Breast epithelium (tissue), 4 donors: ENCODE results near the gene RNF125. TPM values are rescaled to one million over a fixed set of nuclear protein-coding genes. Genes with fewer than 3 reads are reported as not detected.

ENCODE experiments used
- DNase-seq, 2 donors: peaks; one replicate each; pipeline ENCODE4 v3.0.0-alpha.2; 2019; ENCODE audit warnings: low spot score in 2 of 2
- H3K27ac ChIP-seq, 2 donors: fragments of 200-600 bp; sonication (generic) in 1 of 2; one replicate each; pipeline ENCODE4 v1.5.1; 2016 to 2019; ENCODE audit warnings: mild to moderate bottlenecking in 1 of 2
- H3K27me3 ChIP-seq, 2 donors: fragments of 200-600 bp; sonication (generic) in 1 of 2; one replicate each; pipeline versions ENCODE4 v1.5.1 to v1.6.0; 2017 to 2019; ENCODE audit warnings: control low read depth in 1 of 2, mild to moderate bottlenecking in 1 of 2
- H3K36me3 ChIP-seq: fragments of 200-600 bp; one replicate; pipeline ENCODE4 v1.5.1; 2019
- H3K4me1 ChIP-seq, 2 donors: fragments of 200-600 bp; sonication (generic); one replicate each; pipeline ENCODE4 v1.5.1; 2016 to 2019; ENCODE audit warnings: control low read depth in 1 of 2
- H3K4me3 ChIP-seq, 3 donors: fragments of 200-600 bp; sonication (generic); 1 replicate in 2 of 3; 2 replicates in 1 of 3; pipeline ENCODE4 v1.5.1; 2016 to 2019; ENCODE audit warnings: mild to moderate bottlenecking in 3 of 3, moderate library complexity in 2 of 3
- H3K9me3 ChIP-seq, 2 donors: fragments of 200-600 bp; sonication (generic) in 1 of 2; one replicate each; pipeline ENCODE4 v1.5.1; 2016 to 2019; ENCODE audit warnings: control low read depth in 1 of 2
- POLR2A ChIP-seq: fragments of 450-650 bp; IDR thresholded peaks from one replicate; pipeline ENCODE4 v1.6.1; 2016; ENCODE audit warnings: antibody characterized with exemption, mild to moderate bottlenecking, moderate library complexity
- POLR2AphosphoS5 ChIP-seq, 3 donors: sonication (generic); formaldehyde crosslinking; IDR thresholded peaks; one replicate each; pipeline ENCODE4 v1.6.1; 2017; ENCODE audit warnings: antibody characterized with exemption in 3 of 3
- intact Hi-C: fragments of 100-400 bp; cut with DNase I; formaldehyde crosslinking; loops from one replicate; pipeline ENCODE4 v1.15.1; 2023; ENCODE audit warnings: low total_unique reads
- total RNA-seq, 3 donors: library from RNA; depleted of rRNA; stranded (reverse); fragments of >200 nt; gene quantifications; one replicate each; pipeline ENCODE4 v1.1.0, GENCODE V29; 2016
- TF ChIP-seq, protein P1 (sequence below), 3 donors: fragments of 450-650 bp; IDR thresholded peaks; one replicate each; pipeline ENCODE4 v1.5.1; 2016 to 2017; ENCODE audit warnings: antibody characterized with exemption in 3 of 3, mild to moderate bottlenecking in 3 of 3, moderate library complexity in 3 of 3

RNF125 gene
- 1 to 10 TPM; 4.5 to 9.3 (median 7.2) TPM for total RNA-seq

DNA sequence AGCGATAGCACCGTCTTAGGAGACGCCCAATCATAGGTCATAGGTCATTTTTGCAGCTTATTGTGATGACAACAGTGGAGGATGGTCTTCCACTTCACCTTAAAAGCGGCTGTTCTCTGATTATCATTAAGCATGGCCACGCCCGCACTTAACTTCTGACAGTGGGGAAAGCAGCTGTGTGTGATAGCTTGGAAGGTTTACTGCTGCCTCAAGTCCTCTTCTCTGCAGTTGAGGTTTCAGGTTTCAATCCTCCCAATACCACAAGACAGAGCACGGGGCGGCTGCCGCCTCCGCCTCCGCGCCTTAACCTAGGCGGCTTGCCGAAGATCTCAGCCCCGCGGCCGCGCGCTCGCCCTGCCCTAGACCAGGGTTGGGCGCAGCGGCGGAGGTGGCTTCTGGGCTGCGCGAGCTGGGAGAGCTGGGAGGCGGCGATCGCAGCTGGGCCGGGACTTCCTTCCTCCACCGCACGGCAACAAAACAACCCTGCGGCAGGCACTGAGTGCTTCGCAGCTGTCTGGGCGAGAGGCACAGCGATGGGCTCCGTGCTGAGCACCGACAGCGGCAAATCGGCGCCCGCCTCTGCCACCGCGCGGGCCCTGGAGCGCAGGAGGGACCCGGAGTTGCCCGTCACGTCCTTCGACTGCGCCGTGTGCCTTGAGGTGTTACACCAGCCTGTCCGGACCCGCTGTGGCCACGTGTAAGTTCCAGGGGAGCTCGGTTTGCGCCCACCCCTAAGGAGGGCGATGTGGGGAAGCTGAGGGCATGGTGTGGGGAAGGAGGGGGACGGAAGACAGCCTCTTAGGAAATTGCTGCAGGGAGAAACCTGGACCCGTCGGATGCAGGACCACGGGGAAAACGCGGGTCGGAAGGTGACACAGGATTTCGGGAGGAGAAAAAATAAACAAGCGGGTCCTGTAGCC lies at the start of gene RNF125:
Gene RNF125, plus strand, starts transcription at position 495 of the 920 bp plus-strand sequence. Its CDS starts 39 bp downstream, at position 534.
- TF ChIP-seq, protein P1, sequence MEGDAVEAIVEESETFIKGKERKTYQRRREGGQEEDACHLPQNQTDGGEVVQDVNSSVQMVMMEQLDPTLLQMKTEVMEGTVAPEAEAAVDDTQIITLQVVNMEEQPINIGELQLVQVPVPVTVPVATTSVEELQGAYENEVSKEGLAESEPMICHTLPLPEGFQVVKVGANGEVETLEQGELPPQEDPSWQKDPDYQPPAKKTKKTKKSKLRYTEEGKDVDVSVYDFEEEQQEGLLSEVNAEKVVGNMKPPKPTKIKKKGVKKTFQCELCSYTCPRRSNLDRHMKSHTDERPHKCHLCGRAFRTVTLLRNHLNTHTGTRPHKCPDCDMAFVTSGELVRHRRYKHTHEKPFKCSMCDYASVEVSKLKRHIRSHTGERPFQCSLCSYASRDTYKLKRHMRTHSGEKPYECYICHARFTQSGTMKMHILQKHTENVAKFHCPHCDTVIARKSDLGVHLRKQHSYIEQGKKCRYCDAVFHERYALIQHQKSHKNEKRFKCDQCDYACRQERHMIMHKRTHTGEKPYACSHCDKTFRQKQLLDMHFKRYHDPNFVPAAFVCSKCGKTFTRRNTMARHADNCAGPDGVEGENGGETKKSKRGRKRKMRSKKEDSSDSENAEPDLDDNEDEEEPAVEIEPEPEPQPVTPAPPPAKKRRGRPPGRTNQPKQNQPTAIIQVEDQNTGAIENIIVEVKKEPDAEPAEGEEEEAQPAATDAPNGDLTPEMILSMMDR (IDR thresholded peaks at IDR 0.05), result peak in 1 of 3 donors; percentile 19
- TF ChIP-seq POLR2A (peak; percentile 11), POLR2AphosphoS5 (IDR thresholded peaks at IDR 0.05) (peak; percentile 27 to 55 (median 43))
- Histone ChIP-seq H3K27ac (peak within 1 kb of the TSS; percentile 81 to 95), H3K27me3 (no peaks in the 10 kb centered on the region), H3K9me3 (no peaks in the 10 kb centered on the region), H3K4me3 (peak within 1 kb of the TSS; percentile 63 to 95 (median 72)), H3K36me3 (no peaks in the 10 kb centered on the region), H3K4me1 (peaks cover 0 to 3% of the 10 kb centered on the region in 2 donors)
- DNase-seq, result peak; percentile 61 to 80
- intact Hi-C loops, result no loop called here

DNA sequence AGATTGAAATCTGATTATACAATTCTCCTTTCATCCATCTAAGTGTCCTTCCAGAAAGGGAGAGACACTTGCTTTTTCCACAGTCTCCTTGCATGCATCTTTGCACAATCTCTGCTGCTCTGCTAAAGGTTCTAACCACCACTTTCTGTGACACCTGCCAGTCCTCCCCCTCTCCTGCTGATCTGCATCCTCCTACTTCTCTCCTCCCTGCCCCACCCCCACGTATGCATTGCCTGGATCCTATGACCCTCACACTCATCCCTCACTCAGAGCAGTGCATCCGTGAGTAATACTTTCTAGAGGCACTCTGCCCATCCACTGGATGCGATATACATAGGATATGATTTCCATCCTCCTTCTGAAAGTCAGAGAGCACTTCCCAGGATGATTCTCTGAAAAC lies 48.0 kb upstream of the RNF125 start:
- no peaks in the 10 kb centered on the region for H3K27me3 ChIP-seq
- H3K4me3 ChIP-seq, result no peak overlapping the region
- intact Hi-C loops, result no loop called here

DNA sequence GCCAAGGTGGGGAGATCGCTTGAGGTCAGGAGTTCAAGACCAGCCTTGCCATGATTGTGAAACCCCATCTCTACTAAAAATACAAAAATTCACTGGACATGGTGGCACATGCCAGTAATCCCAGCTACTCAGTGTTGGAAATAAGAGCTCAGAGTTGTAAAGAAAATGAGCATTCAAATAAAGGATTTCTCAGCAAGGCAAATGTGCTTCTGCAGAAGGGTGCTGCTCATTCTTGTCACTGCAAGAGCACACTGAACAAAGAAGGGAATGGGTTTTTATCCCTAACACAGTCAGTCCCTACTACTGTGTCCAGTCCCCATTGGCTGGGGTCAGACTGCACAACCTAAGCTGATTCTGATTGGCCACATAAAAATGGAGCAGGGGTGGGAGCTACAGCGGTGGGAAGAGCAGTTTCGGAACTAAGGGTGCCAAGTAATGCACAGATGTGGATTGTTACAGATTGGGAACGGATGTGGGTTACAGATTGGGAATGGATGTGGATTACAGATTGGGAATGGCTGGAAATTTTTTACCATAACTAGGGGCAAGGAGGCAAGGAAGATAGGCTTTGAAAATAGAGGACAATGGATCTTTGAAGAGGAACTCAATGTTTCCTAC lies 44.6 kb upstream of the RNF125 start:
- no peak overlapping the region for H3K4me3 ChIP-seq
- H3K27ac ChIP-seq, result no peak overlapping the region
- peaks cover 23 to 40% of the 10 kb centered on the region in 2 donors for H3K9me3 ChIP-seq
- intact Hi-C loops, result loop anchor here (2.0 kb wide), 1 partner anchor 39 kb away; no protein-coding TSS in a partner anchor
- H3K27me3 ChIP-seq, result no peaks in the 10 kb centered on the region
- no peak for DNase-seq
- H3K4me1 ChIP-seq, result no peaks in the 10 kb centered on the region
- TF ChIP-seq, protein P1 (IDR thresholded peaks at IDR 0.05), result no peak
- TF ChIP-seq POLR2AphosphoS5 (IDR thresholded peaks at IDR 0.05) (no peak), POLR2A (no peak)
- H3K36me3 ChIP-seq, result no peaks in the 10 kb centered on the region

More for the DNA sequence above, 48.0 kb upstream of the RNF125 start:
- no peak for DNase-seq
- no peaks in the 10 kb centered on the region for H3K36me3 ChIP-seq
- H3K27ac ChIP-seq, result no peak overlapping the region
- no peaks in the 10 kb centered on the region for H3K4me1 ChIP-seq
- TF ChIP-seq POLR2AphosphoS5 (IDR thresholded peaks at IDR 0.05) (no peak), POLR2A (no peak)
- TF ChIP-seq, protein P1 (IDR thresholded peaks at IDR 0.05), result no peak
- H3K9me3 ChIP-seq, result peaks cover 17 to 26% of the 10 kb centered on the region in 2 donors

DNA sequence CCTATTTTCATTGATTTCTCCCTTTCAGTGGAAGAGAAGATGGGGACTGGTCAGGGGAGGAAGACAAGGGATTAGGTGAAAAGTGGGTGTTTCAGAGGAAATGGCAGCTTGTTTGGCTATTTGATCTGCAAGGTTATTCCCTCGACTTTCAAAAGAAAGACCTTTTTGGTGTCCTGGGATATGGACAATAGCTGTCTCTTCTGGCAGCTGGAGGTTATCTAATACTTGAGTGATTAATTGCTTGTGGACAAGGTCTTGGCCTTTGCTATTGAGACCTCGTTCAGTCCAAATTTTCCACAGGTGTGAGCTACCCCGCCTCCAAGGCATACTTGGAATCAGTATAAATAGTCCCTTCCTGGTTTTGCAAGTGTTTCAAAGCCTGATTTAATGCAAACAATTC lies 42.4 kb upstream of the RNF125 start:
- Histone ChIP-seq H3K4me3 (no peak overlapping the region), H3K27ac (no peak overlapping the region), H3K36me3 (no peaks in the 10 kb centered on the region), H3K4me1 (no peaks in the 10 kb centered on the region), H3K9me3 (peaks cover 23 to 40% of the 10 kb centered on the region in 2 donors), H3K27me3 (no peaks in the 10 kb centered on the region)
- no peak for DNase-seq
- TF ChIP-seq POLR2AphosphoS5 (IDR thresholded peaks at IDR 0.05) (no peak), POLR2A (no peak)
- TF ChIP-seq, protein P1 (IDR thresholded peaks at IDR 0.05), result no peak
- intact Hi-C loops, result no loop called here
